ENCODE data around the gene SCYL3. TPM values are rescaled to one million over a fixed set of nuclear protein-coding genes. Genes with fewer than 3 reads are reported as not detected.
A peak's percentile ranks its signal among the peaks of the same experiment; 100 is the strongest.

SCYL3 gene
- total RNA-seq, 1 donor from 2014 or later, result 6.4 TPM

DNA sequence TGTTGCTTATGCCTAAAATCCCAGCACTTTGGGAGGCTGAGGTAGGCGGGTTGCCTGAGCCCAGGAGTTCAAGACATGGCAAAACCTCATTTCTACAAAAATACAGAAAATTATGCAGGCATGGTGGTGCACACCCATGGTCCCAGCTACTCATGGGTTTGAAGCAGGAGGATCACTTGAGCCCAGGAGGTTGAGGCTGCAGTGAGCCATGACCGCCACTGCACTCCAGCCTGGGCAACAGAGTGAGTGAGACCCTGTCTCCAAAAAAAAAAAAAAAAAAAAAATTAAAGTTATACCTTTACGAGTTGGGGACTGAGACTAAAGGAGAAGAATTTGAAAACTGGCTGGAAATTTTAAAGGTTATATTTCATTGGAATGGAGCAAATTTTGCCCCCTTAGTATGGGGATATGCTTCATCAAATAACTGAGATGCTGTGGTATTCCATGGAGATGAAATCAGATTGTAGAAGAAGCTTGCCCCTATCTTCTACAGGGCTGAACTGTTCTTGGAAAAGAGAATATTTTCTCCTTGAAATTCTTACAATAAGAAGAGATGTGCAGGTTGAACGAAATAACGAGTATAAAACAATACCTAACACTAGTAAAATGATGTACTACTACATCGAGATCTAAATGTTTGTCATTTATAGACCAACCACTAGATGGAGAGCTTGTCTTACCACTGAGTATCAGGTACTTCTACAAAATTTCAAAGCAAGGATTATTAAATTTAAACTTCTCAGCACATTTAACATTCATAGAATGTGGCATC lies 34.9 kb upstream of the SCYL3 start:
- H3K4me3 ChIP-seq (ENCODE audit: low read depth, low read length), result no peak overlapping the region
- H3K36me3 ChIP-seq (ENCODE audit: control insufficient read depth, insufficient read depth, low read length), result no peaks in the 10 kb centered on the region
- no peak for DNase-seq (ENCODE audit: low read depth)
- H3K27me3 ChIP-seq (ENCODE audit: control insufficient read depth, insufficient read depth, low read length), result no peaks in the 10 kb centered on the region
- TF ChIP-seq, protein P1, sequence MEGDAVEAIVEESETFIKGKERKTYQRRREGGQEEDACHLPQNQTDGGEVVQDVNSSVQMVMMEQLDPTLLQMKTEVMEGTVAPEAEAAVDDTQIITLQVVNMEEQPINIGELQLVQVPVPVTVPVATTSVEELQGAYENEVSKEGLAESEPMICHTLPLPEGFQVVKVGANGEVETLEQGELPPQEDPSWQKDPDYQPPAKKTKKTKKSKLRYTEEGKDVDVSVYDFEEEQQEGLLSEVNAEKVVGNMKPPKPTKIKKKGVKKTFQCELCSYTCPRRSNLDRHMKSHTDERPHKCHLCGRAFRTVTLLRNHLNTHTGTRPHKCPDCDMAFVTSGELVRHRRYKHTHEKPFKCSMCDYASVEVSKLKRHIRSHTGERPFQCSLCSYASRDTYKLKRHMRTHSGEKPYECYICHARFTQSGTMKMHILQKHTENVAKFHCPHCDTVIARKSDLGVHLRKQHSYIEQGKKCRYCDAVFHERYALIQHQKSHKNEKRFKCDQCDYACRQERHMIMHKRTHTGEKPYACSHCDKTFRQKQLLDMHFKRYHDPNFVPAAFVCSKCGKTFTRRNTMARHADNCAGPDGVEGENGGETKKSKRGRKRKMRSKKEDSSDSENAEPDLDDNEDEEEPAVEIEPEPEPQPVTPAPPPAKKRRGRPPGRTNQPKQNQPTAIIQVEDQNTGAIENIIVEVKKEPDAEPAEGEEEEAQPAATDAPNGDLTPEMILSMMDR (IDR thresholded peaks at IDR 0.05; ENCODE audit: insufficient read depth, low read length, poor library complexity, severe bottlenecking), result peak; percentile 54

DNA sequence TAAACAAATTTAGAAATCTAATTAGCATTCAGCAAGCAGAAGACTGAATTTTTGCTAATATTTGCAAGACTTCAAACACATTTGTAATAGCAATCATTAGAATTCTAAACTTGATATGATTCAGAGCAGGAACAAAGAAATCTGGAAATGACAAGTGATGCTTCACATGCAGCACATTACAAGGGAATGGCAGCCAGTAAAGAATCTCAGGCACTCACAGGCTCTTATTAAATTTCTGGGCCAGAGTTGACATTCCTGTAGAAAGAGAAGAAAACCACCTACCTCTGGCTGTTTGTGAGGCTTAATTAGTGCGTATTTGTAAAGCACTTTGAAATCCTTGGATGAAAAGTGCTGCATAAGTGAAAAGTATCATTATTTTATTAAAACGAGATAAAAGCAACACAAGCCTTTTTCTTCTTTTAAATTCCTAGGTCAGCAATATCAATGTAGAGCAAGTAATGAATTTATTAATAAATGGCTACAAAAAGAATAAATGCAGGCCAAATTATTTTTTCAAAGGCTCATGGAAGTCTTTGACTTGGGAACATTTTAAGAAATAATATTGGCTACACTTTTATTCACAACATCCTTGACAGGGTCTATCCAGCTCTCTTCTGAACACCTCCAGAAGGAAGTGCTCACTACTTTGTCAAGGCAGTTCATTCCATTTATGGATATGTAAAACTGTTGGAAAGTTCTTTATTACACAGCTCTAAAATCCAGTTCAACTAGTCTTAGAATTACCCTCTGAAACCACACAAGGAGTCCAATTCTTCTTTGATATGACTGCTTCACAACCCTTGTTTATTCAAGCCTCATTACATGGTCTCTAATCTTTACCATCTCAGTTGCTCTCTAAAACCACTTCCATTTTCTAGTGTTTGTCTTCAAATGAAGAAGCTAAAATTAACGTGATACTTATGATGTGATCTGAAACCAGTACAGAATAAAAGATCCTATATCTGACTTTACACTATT lies 32.1 kb upstream of the SCYL3 start:
- no peak overlapping the region for H3K4me3 ChIP-seq (ENCODE audit: low read depth, low read length)
- TF ChIP-seq, protein P1 (IDR thresholded peaks at IDR 0.05; ENCODE audit: insufficient read depth, low read length, poor library complexity, severe bottlenecking), result no peak
- H3K27me3 ChIP-seq (ENCODE audit: control insufficient read depth, insufficient read depth, low read length), result no peaks in the 10 kb centered on the region
- no peaks in the 10 kb centered on the region for H3K36me3 ChIP-seq (ENCODE audit: control insufficient read depth, insufficient read depth, low read length)
- no peak for DNase-seq (ENCODE audit: low read depth)

DNA sequence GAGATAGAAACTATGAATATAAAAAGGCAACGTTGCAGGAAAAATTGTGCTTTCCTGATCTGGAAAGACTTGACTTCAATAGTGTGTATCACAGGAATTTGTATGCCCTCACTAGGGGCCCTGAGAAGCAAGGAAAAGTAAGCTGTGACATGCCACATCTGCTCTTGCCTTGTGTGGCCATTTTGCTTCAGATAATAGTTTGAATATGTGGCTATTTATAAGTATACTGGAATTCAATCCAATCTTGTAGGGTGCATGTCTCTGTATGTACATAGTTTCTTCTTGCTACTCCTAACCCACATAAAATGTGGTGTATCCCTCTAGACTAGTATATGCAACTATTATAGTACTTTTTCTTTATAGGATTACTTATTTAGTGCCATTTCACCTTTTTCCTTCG lies 31.1 kb upstream of the SCYL3 start:
- no peak for DNase-seq (ENCODE audit: low read depth)
- Histone ChIP-seq H3K27me3 (ENCODE audit: control insufficient read depth, insufficient read depth, low read length) (no peaks in the 10 kb centered on the region), H3K36me3 (ENCODE audit: control insufficient read depth, insufficient read depth, low read length) (no peaks in the 10 kb centered on the region), H3K4me3 (ENCODE audit: low read depth, low read length) (no peak overlapping the region)
- TF ChIP-seq, protein P1 (IDR thresholded peaks at IDR 0.05; ENCODE audit: insufficient read depth, low read length, poor library complexity, severe bottlenecking), result no peak

DNA sequence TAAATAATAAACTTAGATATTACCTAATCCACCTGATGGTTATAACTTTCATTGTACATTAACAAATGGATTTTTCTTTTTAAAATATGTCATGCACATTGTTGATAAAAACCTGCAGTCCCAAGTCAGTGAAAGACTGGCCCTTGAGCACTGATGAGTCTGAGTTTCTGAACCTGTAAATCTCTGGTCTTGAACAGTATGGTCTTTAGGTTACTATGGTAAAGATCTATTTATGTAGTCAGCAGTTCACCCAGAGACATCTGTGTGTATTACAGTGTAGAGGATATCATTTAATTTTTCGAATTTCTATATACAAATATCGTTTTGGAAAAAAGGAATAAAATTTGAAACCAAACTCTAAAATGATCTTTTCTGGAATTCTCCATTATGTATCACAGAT lies 30.4 kb upstream of the SCYL3 start:
- TF ChIP-seq, protein P1 (IDR thresholded peaks at IDR 0.05; ENCODE audit: insufficient read depth, low read length, poor library complexity, severe bottlenecking), result no peak
- DNase-seq (ENCODE audit: low read depth), result no peak
- H3K4me3 ChIP-seq (ENCODE audit: low read depth, low read length), result no peak overlapping the region
- no peaks in the 10 kb centered on the region for H3K27me3 ChIP-seq (ENCODE audit: control insufficient read depth, insufficient read depth, low read length)
- no peaks in the 10 kb centered on the region for H3K36me3 ChIP-seq (ENCODE audit: control insufficient read depth, insufficient read depth, low read length)

DNA sequence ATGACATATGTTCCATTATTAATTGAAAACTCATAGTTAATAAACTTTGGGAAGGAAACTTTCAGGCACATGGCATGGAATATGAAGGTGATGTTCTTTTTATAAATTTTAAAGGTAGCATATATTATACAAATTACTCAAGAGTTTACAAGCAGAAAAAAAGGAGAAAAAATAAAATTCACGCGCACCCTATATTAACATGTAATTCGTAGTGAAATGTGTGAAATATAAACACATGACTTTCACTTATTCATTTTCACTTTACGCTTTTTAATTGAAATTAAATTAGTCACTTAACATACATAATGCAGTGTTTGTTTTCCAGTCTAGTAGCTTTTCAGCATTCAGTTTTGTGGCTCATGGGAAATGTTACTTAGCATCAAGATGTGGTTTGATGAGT lies 27.4 kb upstream of the SCYL3 start:
- TF ChIP-seq, protein P1 (IDR thresholded peaks at IDR 0.05; ENCODE audit: insufficient read depth, low read length, poor library complexity, severe bottlenecking), result no peak
- Histone ChIP-seq H3K27me3 (ENCODE audit: control insufficient read depth, insufficient read depth, low read length) (no peaks in the 10 kb centered on the region), H3K4me3 (ENCODE audit: low read depth, low read length) (no peak overlapping the region), H3K36me3 (ENCODE audit: control insufficient read depth, insufficient read depth, low read length) (no peaks in the 10 kb centered on the region)
- no peak for DNase-seq (ENCODE audit: low read depth)

All from kidney epithelial cell (primary cell).